GM12878 (cell line): Measurements from ENCODE around the gene KIF2C. TPM values are rescaled to one million over a fixed set of nuclear protein-coding genes. Genes with fewer than 3 reads are reported as not detected.
A peak's percentile ranks its signal among the peaks of the same experiment; 100 is the strongest.

Experiments
- E2F4 ChIP-seq: IDR thresholded peaks from 2 replicates; pipeline ENCODE4 v1.6.1; 2012; ENCODE audit warnings: low read depth, low read length, improper control_type of control experiment
- JUND ChIP-seq: IDR thresholded peaks from 2 replicates; pipeline ENCODE4 v1.6.1; 2012; ENCODE audit warnings: low read depth, mild to moderate bottlenecking, low read length, improper control_type of control experiment, moderate library complexity
- MTA3 ChIP-seq: IDR thresholded peaks from 2 replicates; pipeline ENCODE4 v1.6.1; 2012; ENCODE audit warnings: low read length, inconsistent platforms, borderline replicate concordance
- MXI1 ChIP-seq: fragments of 150-350 bp; IDR thresholded peaks from 2 replicates; pipeline ENCODE4 v1.6.1; 2011; ENCODE audit warnings: low read depth, mild to moderate bottlenecking, inconsistent platforms, low read length, improper control_type of control experiment
- RAD21 ChIP-seq: IDR thresholded peaks from 2 replicates; pipeline ENCODE4 v1.6.1; 2011; ENCODE audit warnings: mild to moderate bottlenecking, low read depth, low read length, moderate library complexity; ENCODE audit not compliant: insufficient read depth
- SIX5 ChIP-seq: IDR thresholded peaks from 2 replicates; pipeline ENCODE4 v1.6.1; 2011; ENCODE audit warnings: mild to moderate bottlenecking, low read depth, low read length, moderate library complexity; ENCODE audit not compliant: severe bottlenecking
- SMAD5 ChIP-seq: IDR thresholded peaks from 2 replicates; pipeline ENCODE4 v1.6.1; 2016; ENCODE audit warnings: antibody characterized with exemption, low read depth
- TCF12 ChIP-seq: IDR thresholded peaks from 2 replicates; pipeline ENCODE4 v1.6.1; 2011; ENCODE audit warnings: low read depth, mild to moderate bottlenecking, low read length
- YY1 ChIP-seq: IDR thresholded peaks from 2 replicates; pipeline ENCODE4 v1.6.1; 2011; ENCODE audit warnings: low read depth, mild to moderate bottlenecking, low read length
- ZZZ3 ChIP-seq: IDR thresholded peaks from 2 replicates; pipeline ENCODE4 v1.6.1; 2011; ENCODE audit warnings: low read depth; ENCODE audit not compliant: control insufficient read depth, insufficient read length
- polyA plus RNA-seq, 11 experiments: library from polyadenylated mRNA; depleted of rRNA in 4 of 11; unstranded in 6 of 11; stranded (reverse) in 5 of 11; fragments of >200 nt; fragmentation: Nextera tagmentation in 4 of 11; fragmentation: Illumina TruSeq in 1 of 11; extraction: Ambion mirVana in 4 of 11; extraction: Trizol in 1 of 11; gene quantifications; 1 replicate in 1 of 11; 2 replicates in 10 of 11; pipeline versions ENCODE4 v1.2.1 to v1.2.3, GENCODE V29; 2011 to 2016; ENCODE audit warnings: inconsistent platforms in 2 of 11, missing spikeins in 2 of 11, low read depth in 1 of 11
- total RNA-seq, 4 experiments: library from RNA; depleted of rRNA in 3 of 4; stranded (reverse); fragments of >200 nt in 3 of 4; fragmentation: Illumina TruSeq in 1 of 4; extraction: Trizol in 1 of 4; gene quantifications; 2 replicates each; pipeline versions ENCODE4 v1.2.1 to v1.2.3, GENCODE V29; 2013 to 2021
- TF ChIP-seq, protein P1 (sequence below): fragments of 450-650 bp; formaldehyde crosslinking; IDR thresholded peaks from 2 replicates; pipeline ENCODE4 v1.5.0; 2022; ENCODE audit warnings: mild to moderate bottlenecking, missing genetic modification characterization
- TF ChIP-seq, protein P2 (sequence below): fragments of 450-650 bp; IDR thresholded peaks from 2 replicates; pipeline ENCODE4 v1.6.1; 2016; ENCODE audit warnings: mild to moderate bottlenecking
- TF ChIP-seq, protein P3 (sequence below): fragments of 450-650 bp; IDR thresholded peaks from 2 replicates; pipeline ENCODE4 v1.6.1; 2017; ENCODE audit warnings: mild to moderate bottlenecking, moderate library complexity
- TF ChIP-seq, protein P4 (sequence below): fragments of 450-650 bp; IDR thresholded peaks from 2 replicates; pipeline ENCODE4 v1.6.1; 2017; ENCODE audit warnings: mild to moderate bottlenecking, moderate library complexity

Gene KIF2C
- total and polyA plus RNA-seq, 10 of the 15 experiments (the other 5 are each of a cell fraction or from before 2014, with no cell fraction given) = 42.3 to 104 (median 83.8) TPM

- TF ChIP-seq, protein P1, sequence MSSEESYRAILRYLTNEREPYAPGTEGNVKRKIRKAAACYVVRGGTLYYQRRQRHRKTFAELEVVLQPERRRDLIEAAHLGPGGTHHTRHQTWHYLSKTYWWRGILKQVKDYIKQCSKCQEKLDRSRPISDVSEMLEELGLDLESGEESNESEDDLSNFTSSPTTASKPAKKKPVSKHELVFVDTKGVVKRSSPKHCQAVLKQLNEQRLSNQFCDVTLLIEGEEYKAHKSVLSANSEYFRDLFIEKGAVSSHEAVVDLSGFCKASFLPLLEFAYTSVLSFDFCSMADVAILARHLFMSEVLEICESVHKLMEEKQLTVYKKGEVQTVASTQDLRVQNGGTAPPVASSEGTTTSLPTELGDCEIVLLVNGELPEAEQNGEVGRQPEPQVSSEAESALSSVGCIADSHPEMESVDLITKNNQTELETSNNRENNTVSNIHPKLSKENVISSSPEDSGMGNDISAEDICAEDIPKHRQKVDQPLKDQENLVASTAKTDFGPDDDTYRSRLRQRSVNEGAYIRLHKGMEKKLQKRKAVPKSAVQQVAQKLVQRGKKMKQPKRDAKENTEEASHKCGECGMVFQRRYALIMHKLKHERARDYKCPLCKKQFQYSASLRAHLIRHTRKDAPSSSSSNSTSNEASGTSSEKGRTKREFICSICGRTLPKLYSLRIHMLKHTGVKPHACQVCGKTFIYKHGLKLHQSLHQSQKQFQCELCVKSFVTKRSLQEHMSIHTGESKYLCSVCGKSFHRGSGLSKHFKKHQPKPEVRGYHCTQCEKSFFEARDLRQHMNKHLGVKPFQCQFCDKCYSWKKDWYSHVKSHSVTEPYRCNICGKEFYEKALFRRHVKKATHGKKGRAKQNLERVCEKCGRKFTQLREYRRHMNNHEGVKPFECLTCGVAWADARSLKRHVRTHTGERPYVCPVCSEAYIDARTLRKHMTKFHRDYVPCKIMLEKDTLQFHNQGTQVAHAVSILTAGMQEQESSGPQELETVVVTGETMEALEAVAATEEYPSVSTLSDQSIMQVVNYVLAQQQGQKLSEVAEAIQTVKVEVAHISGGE (CRISPR knock-in tag) = no peak
- TF ChIP-seq RAD21 (0 out of 2 replicates have a peak, but pooled peaks have one; percentile 4), TCF12 (no peak), E2F4 (no peak), SIX5 (no peak), MTA3 (no peak), YY1 (peak; percentile 54; the same call in 1 of the 2 replicates), SMAD5 (no peak), JUND (no peak), ZZZ3 (no peak), MXI1 (peak; percentile 52; the same call in 1 of the 2 replicates)
- TF ChIP-seq, protein P2, sequence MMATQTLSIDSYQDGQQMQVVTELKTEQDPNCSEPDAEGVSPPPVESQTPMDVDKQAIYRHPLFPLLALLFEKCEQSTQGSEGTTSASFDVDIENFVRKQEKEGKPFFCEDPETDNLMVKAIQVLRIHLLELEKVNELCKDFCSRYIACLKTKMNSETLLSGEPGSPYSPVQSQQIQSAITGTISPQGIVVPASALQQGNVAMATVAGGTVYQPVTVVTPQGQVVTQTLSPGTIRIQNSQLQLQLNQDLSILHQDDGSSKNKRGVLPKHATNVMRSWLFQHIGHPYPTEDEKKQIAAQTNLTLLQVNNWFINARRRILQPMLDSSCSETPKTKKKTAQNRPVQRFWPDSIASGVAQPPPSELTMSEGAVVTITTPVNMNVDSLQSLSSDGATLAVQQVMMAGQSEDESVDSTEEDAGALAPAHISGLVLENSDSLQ = no peak
- TF ChIP-seq, protein P3, sequence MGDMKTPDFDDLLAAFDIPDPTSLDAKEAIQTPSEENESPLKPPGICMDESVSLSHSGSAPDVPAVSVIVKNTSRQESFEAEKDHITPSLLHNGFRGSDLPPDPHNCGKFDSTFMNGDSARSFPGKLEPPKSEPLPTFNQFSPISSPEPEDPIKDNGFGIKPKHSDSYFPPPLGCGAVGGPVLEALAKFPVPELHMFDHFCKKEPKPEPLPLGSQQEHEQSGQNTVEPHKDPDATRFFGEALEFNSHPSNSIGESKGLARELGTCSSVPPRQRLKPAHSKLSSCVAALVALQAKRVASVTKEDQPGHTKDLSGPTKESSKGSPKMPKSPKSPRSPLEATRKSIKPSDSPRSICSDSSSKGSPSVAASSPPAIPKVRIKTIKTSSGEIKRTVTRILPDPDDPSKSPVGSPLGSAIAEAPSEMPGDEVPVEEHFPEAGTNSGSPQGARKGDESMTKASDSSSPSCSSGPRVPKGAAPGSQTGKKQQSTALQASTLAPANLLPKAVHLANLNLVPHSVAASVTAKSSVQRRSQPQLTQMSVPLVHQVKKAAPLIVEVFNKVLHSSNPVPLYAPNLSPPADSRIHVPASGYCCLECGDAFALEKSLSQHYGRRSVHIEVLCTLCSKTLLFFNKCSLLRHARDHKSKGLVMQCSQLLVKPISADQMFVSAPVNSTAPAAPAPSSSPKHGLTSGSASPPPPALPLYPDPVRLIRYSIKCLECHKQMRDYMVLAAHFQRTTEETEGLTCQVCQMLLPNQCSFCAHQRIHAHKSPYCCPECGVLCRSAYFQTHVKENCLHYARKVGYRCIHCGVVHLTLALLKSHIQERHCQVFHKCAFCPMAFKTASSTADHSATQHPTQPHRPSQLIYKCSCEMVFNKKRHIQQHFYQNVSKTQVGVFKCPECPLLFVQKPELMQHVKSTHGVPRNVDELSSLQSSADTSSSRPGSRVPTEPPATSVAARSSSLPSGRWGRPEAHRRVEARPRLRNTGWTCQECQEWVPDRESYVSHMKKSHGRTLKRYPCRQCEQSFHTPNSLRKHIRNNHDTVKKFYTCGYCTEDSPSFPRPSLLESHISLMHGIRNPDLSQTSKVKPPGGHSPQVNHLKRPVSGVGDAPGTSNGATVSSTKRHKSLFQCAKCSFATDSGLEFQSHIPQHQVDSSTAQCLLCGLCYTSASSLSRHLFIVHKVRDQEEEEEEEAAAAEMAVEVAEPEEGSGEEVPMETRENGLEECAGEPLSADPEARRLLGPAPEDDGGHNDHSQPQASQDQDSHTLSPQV = no peak
- TF ChIP-seq, protein P4, sequence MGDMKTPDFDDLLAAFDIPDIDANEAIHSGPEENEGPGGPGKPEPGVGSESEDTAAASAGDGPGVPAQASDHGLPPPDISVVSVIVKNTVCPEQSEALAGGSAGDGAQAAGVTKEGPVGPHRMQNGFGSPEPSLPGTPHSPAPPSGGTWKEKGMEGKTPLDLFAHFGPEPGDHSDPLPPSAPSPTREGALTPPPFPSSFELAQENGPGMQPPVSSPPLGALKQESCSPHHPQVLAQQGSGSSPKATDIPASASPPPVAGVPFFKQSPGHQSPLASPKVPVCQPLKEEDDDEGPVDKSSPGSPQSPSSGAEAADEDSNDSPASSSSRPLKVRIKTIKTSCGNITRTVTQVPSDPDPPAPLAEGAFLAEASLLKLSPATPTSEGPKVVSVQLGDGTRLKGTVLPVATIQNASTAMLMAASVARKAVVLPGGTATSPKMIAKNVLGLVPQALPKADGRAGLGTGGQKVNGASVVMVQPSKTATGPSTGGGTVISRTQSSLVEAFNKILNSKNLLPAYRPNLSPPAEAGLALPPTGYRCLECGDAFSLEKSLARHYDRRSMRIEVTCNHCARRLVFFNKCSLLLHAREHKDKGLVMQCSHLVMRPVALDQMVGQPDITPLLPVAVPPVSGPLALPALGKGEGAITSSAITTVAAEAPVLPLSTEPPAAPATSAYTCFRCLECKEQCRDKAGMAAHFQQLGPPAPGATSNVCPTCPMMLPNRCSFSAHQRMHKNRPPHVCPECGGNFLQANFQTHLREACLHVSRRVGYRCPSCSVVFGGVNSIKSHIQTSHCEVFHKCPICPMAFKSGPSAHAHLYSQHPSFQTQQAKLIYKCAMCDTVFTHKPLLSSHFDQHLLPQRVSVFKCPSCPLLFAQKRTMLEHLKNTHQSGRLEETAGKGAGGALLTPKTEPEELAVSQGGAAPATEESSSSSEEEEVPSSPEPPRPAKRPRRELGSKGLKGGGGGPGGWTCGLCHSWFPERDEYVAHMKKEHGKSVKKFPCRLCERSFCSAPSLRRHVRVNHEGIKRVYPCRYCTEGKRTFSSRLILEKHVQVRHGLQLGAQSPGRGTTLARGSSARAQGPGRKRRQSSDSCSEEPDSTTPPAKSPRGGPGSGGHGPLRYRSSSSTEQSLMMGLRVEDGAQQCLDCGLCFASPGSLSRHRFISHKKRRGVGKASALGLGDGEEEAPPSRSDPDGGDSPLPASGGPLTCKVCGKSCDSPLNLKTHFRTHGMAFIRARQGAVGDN = peak; percentile 79
Measured at GRCh38 chr1:44784094-44785028, 44.7 kb downstream of the KIF2C start (continued).
